Natural killer cell (primary cell): Measurements from ENCODE around the gene TMPRSS3. TPM values are rescaled to one million over a fixed set of nuclear protein-coding genes. Genes with fewer than 3 reads are reported as not detected.

Experiments
- ATAC-seq, 3 donors: fragments of 150-1000 bp in 2 of 3; fragments of 200-7000 bp in 1 of 3; cut with Tn5 transposase; 1 replicate in 1 of 3; 2 replicates in 2 of 3; pipeline ENCODE4 v1.10.0; 2021; ENCODE audit warnings: mild to moderate bottlenecking in 2 of 3, moderate library complexity in 2 of 3
- DNase-seq, 2 donors: peaks; one replicate each; pipeline versions ENCODE4 v3.0.0 to v3.0.0-alpha.2; 2013 to 2021; ENCODE audit warnings: mixed read lengths in 1 of 2
- H3K27ac ChIP-seq: one replicate; pipeline ENCODE4 v1.5.1; 2013; ENCODE audit warnings: mild to moderate bottlenecking, low read length
- H3K27me3 ChIP-seq: one replicate; pipeline ENCODE4 v1.6.1; 2013; ENCODE audit warnings: low read length; ENCODE audit not compliant: control insufficient read depth, insufficient read depth
- H3K36me3 ChIP-seq: one replicate; pipeline ENCODE4 v1.6.1; 2013; ENCODE audit warnings: low read length; ENCODE audit not compliant: control insufficient read depth, insufficient read depth
- H3K4me1 ChIP-seq: one replicate; pipeline ENCODE4 v1.6.1; 2013; ENCODE audit warnings: low read length; ENCODE audit not compliant: control insufficient read depth, insufficient read depth
- H3K4me3 ChIP-seq: one replicate; pipeline ENCODE4 v1.5.1; 2013; ENCODE audit warnings: low read length
- H3K9me3 ChIP-seq: one replicate; pipeline ENCODE4 v1.6.1; 2013; ENCODE audit warnings: low read length; ENCODE audit not compliant: control insufficient read depth, insufficient read depth
- H3K27ac Mint-ChIP-seq, 2 donors: one replicate each; pipeline ENCODE4 v1.8.0; 2022; ENCODE audit warnings: mild to moderate bottlenecking in 2 of 2, mixed read lengths in 2 of 2, moderate library complexity in 1 of 2
- H3K27me3 Mint-ChIP-seq, 2 donors: one replicate each; pipeline ENCODE4 v1.8.0; 2022; ENCODE audit warnings: low read depth in 2 of 2, mixed read lengths in 2 of 2
- H3K36me3 Mint-ChIP-seq: one replicate; pipeline ENCODE4 v1.8.0; 2022; ENCODE audit warnings: mixed read lengths
- H3K4me1 Mint-ChIP-seq, 2 donors: one replicate each; pipeline ENCODE4 v1.8.0; 2022; ENCODE audit warnings: mixed read lengths in 2 of 2
- H3K4me3 Mint-ChIP-seq: one replicate; pipeline ENCODE4 v1.8.0; 2022; ENCODE audit warnings: mild to moderate bottlenecking, moderate library complexity, mixed read lengths
- H3K9me3 Mint-ChIP-seq, 2 donors: one replicate each; pipeline ENCODE4 v1.8.0; 2022; ENCODE audit warnings: mixed read lengths in 2 of 2
- CTCF ChIP-seq: fragments of 200-600 bp; IDR thresholded peaks from one replicate; pipeline ENCODE4 v1.8.0; 2022; ENCODE audit warnings: antibody characterized with exemption
- WGBS: methylation state at CpG from one replicate; pipeline ENCODE4 v1.1.7; 2013; ENCODE audit warnings: missing lambda C conversion rate; ENCODE audit not compliant: insufficient coverage; 5-methylcytosine and 5-hydroxymethylcytosine counted together
- intact Hi-C: fragments of 100-400 bp; cut with micrococcal nuclease; formaldehyde crosslinking; loops from one replicate; pipeline ENCODE4 v1.14.2; 2022
- total RNA-seq, 4 donors: library from RNA; stranded (reverse); fragments of 120-200 nt in 1 of 4; gene quantifications; one replicate each; pipeline versions ENCODE4 v1.2.3 to v1.2.4, GENCODE V29; 2013 to 2022

TMPRSS3 gene
- total RNA-seq, 3 donors from 2014 or later (not counting 1 experiment from before 2014, with no cell fraction given), result 0.25 TPM; not detected in 2

- Mint-ChIP-seq H3K4me1 (peaks cover 7 to 23% of the 10 kb centered on the region in 2 donors), H3K36me3 (peaks cover 4% of the 10 kb centered on the region), H3K9me3 (peaks cover 2 to 3% of the 10 kb centered on the region in 2 donors), H3K27ac (no peak overlapping the region), H3K27me3 (peaks cover 69 to 89% of the 10 kb centered on the region in 2 donors), H3K4me3 (no peak overlapping the region)
- no peak for TF ChIP-seq CTCF
- DNase-seq, result no peak
- Histone ChIP-seq H3K4me3 (no peak overlapping the region), H3K4me1 (peaks cover 14% of the 10 kb centered on the region), H3K27ac (no peak overlapping the region), H3K27me3 (peaks cover 13% of the 10 kb centered on the region), H3K36me3 (no peaks in the 10 kb centered on the region), H3K9me3 (peaks cover 5% of the 10 kb centered on the region)
- intact Hi-C loops, result no loop called here
- WGBS, result 81% methylated on average over 8 of the region's 8 CpGs
- no peak for ATAC-seq
Observed at GRCh38 chr21:42437786-42438185, 41.9 kb upstream of the TMPRSS3 start.

- ATAC-seq (no peak), DNase-seq (no peak)
- Histone ChIP-seq H3K27ac (no peak overlapping the region), H3K9me3 (peaks cover 8% of the 10 kb centered on the region), H3K4me1 (peaks cover 14% of the 10 kb centered on the region), H3K4me3 (no peak overlapping the region), H3K36me3 (peaks cover 2% of the 10 kb centered on the region), H3K27me3 (peaks cover 18% of the 10 kb centered on the region)
- Mint-ChIP-seq H3K36me3 (peaks cover 9% of the 10 kb centered on the region), H3K27ac (no peak overlapping the region), H3K9me3 (peaks cover 5 to 7% of the 10 kb centered on the region in 2 donors), H3K4me1 (peaks cover 7 to 23% of the 10 kb centered on the region in 2 donors), H3K27me3 (peaks cover 67 to 89% of the 10 kb centered on the region in 2 donors), H3K4me3 (no peak overlapping the region)
- TF ChIP-seq CTCF, result no peak
- intact Hi-C loops, result no loop called here
Observed at GRCh38 chr21:42436914-42437313, 41.1 kb upstream of the TMPRSS3 start.

- Histone ChIP-seq H3K36me3 (peaks cover 2% of the 10 kb centered on the region), H3K9me3 (peaks cover 8% of the 10 kb centered on the region), H3K27ac (no peak overlapping the region), H3K4me1 (peaks cover 14% of the 10 kb centered on the region), H3K4me3 (no peak overlapping the region), H3K27me3 (peaks cover 21% of the 10 kb centered on the region)
- peaks cover 9% of the 10 kb centered on the region for H3K36me3 Mint-ChIP-seq
- H3K27ac Mint-ChIP-seq, result no peak overlapping the region
- TF ChIP-seq CTCF, result no peak
- ATAC-seq (no peak), DNase-seq (no peak)
- no peak overlapping the region for H3K4me3 Mint-ChIP-seq
- peaks cover 5 to 7% of the 10 kb centered on the region in 2 donors for H3K9me3 Mint-ChIP-seq
- intact Hi-C loops, result no loop called here
- H3K27me3 Mint-ChIP-seq, result peaks cover 70 to 89% of the 10 kb centered on the region in 2 donors
- H3K4me1 Mint-ChIP-seq, result peaks cover 7 to 28% of the 10 kb centered on the region in 2 donors
Observed at GRCh38 chr21:42435833-42436232, 40.0 kb upstream of the TMPRSS3 start.

DNA sequence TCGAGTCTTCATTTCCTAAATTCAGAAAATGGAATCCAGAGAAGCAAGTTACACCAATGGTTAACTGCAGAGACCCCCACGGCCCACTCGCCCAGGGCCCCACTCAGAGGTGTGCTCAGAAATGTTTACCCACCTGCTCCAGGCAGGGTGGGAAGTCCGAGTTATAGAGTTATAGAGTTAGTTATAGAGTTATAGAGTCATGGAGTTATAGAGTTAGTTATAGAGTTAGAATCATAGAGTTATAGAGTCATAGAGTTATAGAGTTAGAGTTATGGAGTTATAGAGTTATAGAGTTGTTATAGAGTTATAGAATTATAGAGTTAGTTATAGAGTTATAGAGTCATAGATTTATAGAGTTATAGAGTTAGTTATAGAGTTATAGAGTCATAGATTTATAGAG lies 39.5 kb upstream of the TMPRSS3 start:
- peaks cover 7 to 28% of the 10 kb centered on the region in 2 donors for H3K4me1 Mint-ChIP-seq
- peaks cover 9% of the 10 kb centered on the region for H3K36me3 Mint-ChIP-seq
- no peak overlapping the region for H3K27ac Mint-ChIP-seq

More for the DNA sequence above, 39.5 kb upstream of the TMPRSS3 start:
- DNase-seq (no peak), ATAC-seq (no peak)
- WGBS, result 69% methylated on average over 4 of the region's 4 CpGs
- Histone ChIP-seq H3K36me3 (peaks cover 2% of the 10 kb centered on the region), H3K27me3 (peaks cover 23% of the 10 kb centered on the region), H3K4me1 (peaks cover 14% of the 10 kb centered on the region), H3K27ac (no peak overlapping the region), H3K4me3 (no peak overlapping the region), H3K9me3 (peaks cover 8% of the 10 kb centered on the region)
- Mint-ChIP-seq H3K9me3 (peaks cover 5 to 7% of the 10 kb centered on the region in 2 donors), H3K4me3 (no peak overlapping the region), H3K27me3 (peaks cover 67 to 87% of the 10 kb centered on the region in 2 donors)
- no peak for TF ChIP-seq CTCF
- intact Hi-C loops, result no loop called here
